Activated CD4-positive, alpha-beta T cell treated with anti-CD3 and anti-CD28 coated beads, Interleukin-2, amount 50 U/mL, for 24 hours (primary cell): ENCODE data around the gene NDUFAF4.

Source experiments
- DNase-seq, 2 donors: peaks; one replicate each; pipeline ENCODE4 v3.0.0-alpha.2; 2020; ENCODE audit warnings: low read depth in 1 of 2, low spot score in 1 of 2

The NDUFAF4 gene

DNA sequence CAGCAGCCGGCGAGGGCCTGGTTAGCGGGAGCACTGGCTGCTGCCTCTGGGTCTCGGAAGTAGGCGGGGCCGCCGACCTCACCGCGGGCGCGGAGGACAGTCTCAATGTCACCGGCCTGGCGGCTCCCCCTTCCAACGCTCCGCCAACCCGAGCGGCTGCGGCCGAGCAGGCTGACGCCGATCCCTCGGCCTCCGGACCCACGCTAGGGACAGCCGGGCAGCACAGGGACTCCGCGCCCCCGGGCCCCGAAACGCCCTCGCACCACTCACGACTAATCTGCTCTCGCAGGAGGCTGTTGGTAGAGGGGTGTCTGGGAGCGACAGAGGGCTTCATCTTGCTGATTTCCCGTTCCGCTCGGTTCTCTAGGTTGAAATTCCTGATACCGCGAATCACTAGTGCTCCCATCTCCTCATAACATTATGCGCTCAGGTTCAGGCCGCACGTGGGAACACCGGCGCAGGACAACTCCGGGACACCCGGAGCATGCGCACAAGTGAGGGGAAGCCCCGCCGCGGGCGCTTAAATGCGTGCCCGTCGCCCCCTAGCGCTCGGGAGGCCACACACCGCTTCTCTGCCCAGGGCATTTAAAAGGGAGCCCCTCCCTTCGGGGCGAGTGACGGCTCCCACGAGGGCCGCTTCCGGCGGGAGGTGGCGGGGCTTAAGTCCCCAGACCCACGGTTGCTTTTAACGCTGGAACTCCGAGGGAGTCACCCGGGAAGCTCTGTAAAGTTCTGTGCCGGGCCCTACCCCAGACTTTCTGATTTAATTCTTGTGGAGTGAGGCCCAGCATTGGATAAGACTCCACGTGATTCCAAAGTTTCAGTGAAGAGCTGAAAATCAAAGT is at the start of gene NDUFAF4:
NDUFAF4 (minus strand) TSS at position 496 of the 845 bp plus-strand sequence; CDS start at position 406, 90 bp downstream.
- peak; percentile 84 to 97 for DNase-seq

DNA sequence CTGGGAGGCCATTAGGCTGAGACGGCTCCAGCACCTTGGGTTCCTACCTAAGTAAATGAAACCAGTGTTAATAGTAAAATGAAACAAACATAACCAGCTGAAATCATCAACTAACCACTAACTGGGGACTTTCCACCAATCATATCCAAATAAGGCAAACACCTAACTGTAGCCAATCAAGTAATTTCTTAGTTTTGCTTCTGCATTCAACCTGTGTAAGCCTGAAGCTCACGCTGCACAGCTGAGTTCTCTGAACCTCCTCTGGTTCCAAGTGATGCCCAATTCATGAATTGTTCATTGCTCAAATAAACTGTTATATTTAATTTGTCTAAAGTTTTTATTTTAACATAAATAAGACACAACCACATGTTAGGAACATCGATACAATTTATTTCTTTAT is 49.4 kb upstream of the NDUFAF4 start:
- DNase-seq, result no peak

DNA sequence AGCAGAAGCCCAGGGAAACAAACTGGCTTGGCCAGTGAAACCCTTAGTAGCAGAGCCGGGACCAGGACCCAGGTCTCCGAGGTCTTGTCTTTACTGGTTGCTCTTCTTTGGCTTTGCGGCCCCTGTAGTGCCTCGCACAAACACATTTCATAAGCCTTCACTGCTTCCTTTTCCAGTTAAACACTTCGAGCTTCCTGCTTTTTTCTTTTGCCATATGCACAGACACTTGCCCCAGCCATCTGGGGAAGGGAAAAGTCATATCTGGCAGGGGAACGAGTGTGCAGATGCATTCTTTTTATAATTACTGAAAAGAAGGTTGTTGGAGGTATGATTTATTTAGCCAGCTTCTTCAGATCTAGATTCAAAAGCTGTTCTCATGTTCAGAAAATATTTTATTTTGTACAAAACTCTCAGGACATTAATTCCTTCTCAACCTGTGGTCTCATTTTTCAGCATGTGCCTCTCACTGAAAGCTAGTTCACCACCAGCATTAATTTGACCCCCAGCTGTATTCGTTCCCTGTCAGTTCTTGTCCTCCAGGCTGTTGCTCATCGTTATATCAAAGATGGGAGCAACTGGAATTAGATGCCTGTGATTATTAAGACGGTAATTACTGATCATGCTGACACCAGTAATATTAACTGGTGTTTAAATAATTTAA is 46.0 kb upstream of the NDUFAF4 start:
- DNase-seq, result no peak

DNA sequence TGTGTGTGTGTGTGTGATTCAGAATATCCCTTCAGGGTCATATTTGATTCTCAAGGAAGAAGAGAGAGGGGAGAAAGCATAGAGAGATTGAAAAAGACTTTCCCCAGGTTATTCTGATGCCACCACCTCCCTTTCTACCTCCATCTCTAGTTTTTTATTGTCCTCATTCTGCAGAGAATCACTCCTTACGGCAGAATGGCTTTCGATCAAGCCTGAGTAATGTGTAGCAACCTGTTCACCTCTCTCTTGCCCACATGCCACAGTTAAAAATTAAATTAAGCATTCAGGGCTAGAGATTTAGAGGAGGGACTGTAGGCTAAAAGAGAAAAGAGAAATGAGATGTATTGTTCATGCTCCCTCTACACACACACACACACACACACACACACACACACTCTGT is 45.0 kb upstream of the NDUFAF4 start:
- no peak for DNase-seq

DNA sequence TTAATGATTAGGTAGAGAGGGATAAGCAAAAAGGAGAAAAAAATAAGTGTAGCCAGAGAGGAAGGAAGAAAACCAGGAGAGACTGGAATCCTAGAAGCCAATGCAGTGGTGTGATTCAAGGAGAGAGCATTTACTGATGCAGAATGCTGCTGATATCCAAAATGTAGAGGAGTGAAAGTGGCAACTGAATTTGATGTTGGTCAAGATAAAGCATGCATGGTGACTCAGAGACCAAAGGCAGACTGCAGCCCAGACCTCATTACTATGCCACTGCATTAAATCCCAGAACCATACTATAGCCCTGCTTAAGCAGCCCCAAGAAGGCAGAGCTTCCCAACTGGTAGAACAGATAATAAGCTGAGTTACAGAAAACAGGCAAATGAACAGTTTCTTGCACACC is 42.6 kb upstream of the NDUFAF4 start:
- no peak for DNase-seq

DNA sequence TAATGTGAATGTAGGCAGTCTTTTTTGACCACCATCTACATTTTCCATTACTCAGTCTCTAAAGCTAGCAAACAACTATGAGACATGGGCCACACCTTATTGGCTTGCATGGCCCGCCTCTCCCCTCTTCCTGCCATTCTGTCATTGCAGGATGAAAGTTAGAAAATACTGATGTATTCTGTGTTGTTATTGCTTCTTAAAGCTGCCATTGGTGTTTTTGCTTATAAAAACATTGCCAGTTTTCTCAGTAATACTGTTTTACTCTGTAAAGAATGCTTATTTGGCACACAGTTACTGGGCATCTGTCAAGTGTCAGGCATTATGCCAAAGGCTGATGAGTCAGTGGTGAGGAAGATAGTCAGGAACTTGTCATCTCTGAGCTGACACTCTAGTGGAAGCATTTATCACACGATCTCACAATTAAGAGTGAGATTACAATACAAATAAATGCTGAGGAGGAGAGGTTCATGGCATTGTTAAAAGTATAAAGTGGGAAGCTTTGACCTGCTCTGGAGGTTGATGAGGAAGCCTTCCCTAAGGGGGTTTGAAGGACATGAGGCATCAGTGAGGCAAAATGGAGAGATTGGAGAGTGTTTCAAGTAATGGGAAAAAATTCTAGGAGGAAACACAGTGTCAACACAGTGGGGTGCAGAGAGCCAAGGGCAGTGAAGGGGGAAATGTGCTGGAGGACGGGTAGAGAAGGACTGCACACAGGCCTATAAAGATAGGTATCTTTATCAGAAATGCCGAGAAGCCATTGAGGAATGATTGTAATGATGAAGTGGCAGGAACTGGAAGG is 41.5 kb upstream of the NDUFAF4 start:
- DNase-seq, result no peak

DNA sequence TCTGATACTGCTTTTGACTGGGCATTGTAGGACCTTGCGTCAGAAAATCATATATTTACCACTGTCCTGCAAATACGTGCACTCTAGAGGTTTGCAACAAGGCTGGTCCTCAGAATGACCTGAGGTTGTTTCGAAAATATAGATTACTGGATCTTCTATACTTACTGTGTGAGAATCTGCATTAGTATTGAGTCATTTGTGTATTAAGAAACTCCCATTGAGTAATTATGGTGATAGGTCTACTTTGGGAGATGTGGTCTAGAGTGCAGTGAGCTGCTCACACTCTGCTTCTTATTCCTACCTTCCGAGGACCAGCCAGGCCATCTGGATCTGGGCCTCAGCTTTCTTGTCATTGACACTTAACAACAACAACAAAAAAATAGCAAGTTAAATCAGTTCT is 36.4 kb upstream of the NDUFAF4 start:
- DNase-seq, result no peak

DNA sequence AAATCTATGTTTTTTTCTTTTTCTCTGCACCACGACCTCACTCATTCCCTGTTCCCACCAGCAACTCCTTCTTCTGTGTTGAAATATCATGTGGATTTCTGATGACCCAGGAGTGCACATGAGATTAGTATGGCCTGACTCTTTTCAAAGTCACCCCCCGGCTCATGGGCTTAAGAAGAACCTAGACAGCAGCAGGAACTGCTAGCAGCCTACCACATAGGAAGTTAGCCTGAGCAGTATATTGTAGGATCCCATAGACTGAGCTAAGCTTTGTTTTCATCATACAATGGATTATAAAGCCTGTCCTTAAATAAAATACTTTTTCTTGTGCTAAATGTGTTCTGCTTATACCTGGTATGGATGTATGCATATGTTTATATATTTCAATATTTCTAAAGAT is 33.5 kb upstream of the NDUFAF4 start:
- DNase-seq, result no peak

DNA sequence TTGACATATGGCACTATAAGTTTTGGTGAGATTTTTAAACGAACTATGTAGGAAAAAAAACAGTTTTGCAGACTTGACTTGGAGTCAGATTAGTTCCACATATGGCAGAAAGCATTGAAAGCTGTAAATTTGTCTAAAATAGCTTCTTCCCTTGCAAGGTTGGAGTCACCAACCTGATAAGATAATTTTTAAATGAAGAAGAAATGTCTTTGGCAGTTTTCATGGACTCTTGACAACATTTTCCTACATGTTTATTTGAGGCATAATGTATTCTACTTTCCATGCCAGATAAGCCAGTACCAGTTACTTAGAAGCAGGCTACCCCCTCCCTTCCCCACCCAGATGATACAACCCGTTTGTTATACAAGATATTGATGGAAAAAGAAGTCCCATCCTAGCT is 32.0 kb upstream of the NDUFAF4 start:
- no peak for DNase-seq

DNA sequence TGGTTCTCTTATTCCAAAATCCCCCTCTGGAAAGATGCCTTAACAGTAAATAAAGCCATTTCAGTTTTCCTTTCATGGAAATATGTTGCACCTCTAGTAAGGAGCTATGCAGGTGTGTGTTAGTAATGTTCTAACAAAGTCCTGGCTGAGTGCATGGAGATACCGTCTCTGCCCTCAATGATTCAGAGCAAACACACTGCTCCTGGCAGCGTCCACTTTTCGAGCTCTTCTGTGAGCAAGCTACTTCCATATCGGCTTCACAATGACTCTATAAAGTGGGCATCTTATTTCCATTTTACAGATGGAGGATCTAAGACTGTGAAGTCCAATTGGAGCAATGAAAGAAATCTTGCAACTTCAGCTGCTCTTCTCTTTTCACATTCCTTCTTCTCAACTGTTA is 30.0 kb upstream of the NDUFAF4 start:
- no peak for DNase-seq

DNA sequence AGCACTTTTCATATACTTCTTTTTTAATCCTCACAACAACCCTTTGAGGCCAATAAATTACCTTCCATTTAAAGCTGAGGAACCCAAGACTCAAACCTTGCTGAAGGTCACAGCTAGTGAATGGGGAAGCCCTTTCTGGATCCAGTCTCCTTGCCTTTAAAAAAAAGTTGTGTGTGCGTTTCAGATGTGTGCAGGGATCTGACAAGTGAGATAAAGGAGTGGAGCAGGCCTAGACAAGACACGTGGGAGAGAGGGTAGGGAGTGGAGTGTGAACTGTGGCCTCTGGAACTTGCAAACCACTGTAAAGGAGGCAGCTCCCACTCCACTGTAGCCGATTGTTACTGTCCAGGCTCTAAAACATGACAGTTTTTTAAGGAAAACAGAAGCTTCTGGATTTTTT is 28.7 kb upstream of the NDUFAF4 start:
- DNase-seq, result no peak

DNA sequence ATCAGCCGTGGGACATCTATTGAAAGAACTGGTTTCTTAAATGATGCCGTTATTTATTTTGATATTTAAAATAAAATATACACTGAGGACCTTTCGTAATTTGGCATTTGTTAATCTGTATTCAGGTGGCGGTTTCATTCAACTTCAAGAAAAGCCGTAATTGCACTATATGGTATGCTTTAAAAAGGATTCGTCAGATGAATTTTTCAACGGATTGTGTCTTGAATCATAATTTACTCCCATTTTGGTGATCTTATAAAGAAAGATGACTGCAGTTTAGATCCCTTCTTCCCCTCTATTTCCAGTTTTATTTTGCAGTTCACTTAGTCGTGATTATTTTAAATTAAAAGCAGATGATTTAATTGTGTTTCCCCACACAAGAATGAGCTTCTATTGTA is 27.6 kb upstream of the NDUFAF4 start:
- no peak for DNase-seq

DNA sequence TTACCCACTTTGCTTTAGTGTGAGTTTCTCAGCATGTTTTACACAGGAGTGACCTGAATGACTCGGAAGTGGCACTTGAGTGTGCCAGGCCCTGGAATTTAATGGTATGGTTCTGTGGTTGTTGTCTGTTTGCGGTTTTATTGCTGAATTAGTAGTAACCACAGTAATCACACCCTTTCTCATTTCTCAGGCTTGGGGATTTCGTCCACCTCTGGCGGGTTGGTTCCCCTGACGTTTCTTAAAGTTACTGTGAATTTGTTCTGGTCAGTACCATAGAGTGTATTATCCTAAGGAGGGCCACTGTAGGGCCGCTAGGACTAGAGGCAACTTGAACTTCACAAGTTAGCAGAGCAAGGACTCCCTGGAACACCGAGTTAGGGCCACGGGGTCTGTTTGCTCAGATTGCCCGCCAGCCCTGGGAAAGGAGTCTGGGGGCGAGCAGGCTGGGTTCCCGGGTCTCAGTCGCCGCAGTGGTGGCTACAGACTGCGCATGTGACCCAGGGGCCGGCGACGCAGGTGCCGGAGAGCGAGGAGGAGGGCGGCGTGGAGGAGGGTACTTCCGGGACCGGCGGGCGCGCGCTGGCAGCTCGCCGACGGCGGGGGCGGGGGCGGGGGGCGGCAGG is 26.3 kb upstream of the NDUFAF4 start:
- peak in 1 of 2 donors; percentile 11 for DNase-seq

DNA sequence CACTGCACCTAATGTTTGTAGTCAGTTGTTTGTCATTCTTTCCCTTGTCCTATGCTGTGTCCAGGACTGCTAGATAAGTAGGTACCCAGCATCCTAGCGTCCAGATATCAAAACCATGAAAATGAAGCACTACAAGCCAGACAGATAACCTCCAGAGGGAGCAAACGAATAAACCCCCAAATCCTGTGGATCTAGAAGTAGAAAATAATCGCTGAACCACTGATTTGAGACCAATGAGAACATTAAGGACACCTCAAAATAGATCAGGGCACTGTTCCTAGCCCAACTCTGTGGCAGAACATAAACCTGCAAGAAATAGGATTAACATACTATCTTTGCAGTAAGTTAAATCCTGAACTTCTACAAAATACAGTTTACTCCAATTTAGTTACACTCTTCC is 25.7 kb upstream of the NDUFAF4 start:
- DNase-seq, result no peak

DNA sequence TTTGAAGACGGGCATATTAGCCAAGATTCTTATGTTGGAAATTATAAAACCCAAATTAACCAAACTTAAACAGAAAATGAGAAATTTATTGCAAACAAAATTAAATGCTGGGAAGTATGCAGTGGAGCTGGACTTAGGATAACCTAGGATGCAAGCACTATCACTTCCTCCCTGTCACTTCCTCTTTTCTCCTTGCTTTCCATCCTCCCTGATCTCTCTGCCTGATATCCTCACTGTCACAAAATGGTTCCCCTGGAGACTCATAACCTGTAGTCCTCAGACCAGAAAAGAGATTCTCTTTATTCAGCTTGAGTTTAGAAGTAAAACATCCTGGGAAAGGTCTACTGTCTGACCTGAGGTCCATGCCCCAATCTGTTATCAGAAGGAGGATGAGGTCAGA is 19.4 kb upstream of the NDUFAF4 start:
- DNase-seq, result no peak

DNA sequence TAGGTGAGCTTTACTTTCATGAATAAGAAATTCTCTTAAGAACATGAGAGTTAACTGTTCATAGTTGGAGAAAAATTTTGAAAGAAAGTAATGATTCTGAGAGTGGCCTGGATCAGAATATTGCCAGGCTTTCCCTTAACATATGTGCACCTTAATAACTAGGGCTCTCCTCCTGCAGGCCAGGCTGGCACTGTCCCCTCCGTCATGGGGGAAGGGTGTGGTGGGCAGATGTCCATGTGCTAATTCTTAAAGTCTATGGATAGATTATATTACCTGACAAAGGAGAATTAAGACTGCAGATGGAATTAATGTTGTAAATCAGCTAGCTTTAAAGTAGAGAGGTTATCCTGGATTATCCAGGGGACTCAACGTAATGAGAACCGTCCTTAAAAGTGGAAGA is 15.9 kb upstream of the NDUFAF4 start:
- DNase-seq, result no peak

DNA sequence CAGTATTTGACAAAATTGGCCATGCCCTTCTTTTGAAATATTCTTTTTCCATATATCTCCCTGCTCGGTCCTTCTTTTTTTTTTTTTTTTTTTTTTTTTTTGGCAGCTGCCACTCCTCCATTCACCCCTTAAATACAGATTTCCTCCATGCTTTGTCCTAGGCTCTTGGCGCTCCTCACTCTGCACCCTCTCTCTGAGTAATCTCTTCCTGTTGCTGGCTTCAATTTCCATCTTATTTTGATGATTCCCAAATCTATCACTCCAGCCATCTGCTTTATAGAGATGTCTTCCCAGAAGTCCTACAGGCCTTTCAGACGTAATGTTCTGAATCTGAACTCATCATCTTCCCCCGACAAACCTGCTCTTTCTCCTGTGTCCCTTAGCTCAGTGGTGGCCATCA is 14.1 kb upstream of the NDUFAF4 start:
- DNase-seq, result no peak

DNA sequence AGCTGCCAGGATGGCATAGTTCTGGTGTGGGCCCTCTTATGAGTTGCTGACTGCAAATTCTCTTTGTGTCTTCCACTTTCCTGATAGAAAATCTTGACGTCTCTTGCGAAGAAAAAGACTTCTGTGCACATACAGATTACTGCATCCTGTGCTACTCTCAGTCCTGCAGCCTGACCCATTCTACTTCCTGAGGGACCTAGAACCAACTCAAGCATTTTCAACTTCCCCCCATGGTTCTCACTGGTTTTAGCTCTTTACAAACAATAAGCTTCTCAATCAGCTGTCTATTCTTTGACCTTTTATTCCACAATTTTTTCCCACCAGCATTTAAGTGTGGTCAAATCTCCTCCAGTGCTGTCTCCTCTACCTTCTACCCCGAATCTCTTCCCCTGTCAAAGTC is 13.5 kb upstream of the NDUFAF4 start:
- DNase-seq, result no peak

DNA sequence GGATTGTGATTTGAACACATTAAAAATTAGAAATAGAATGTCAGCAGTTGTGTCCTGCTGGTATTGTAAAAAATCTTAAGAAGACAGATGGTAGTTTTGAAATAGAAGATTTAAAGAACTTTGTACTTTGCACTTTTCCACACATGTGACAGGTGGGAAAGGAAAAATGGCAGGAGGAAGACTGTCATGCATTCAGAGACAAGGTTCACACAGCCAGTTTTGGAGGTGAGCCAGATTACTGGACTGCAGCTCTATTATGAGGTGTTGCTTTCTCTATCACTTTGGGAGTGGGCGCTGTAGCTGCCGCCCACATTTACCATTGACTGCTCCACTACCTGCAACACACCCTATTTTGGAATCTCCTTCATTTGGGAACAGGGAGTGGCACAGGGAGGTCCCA is 12.1 kb upstream of the NDUFAF4 start:
- no peak for DNase-seq

DNA sequence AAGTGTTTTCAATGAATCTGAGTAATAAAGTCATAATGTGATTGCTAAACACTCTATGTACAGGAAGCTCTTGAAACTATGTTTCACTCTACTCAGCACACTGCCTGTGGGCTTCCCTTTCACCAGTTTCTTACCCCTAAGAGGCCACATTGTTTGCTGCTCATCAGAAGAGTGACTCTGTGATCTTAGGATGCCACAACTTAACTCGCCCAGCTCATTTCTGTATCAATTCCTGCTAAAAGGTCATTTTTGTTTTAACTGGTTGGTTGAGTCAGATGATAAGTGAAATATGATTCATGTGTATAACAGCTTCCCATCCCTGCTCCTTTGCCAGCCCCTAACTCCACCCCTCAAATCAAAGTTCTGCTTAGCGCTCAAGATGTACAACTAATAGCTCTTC is 9.8 kb upstream of the NDUFAF4 start:
- DNase-seq, result peak in 1 of 2 donors; percentile 16

DNA sequence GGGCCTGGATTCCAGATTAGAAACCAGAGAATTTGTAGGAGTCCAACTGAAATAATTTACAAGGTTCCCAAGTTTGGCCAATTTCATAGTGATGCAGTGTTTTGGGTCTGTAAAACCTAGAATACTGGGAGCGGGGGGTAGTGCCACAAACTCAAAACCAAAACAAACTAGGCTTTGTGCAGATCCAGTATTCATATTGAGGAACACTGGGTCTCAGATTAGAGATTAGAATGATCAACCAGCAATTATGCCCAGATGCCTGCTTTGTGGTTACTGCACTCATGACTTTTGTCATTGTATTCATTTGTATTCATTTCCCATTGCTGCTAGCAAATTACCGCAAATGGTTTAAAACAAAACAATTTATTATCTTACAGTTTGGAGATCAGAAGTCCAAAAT is 3.2 kb upstream of the NDUFAF4 start:
- DNase-seq, result no peak
